Activated naive CD4-positive, alpha-beta T cell (primary cell): ENCODE data around the gene FBXO28.
"Not testable (repeated sequence)": the region's sequence is repeated elsewhere in the genome, so short reads cannot be mapped to it uniquely, and the experiment has no call there.

Experiments used
- DNase-seq, 4 experiments: peaks; one replicate each; lab custom pipeline; 2025; lab: John Stamatoyannopoulos, UW

Gene FBXO28

GRCh38 chr1:224188286-224188685, 74.4 kb downstream of the FBXO28 start:
- no peak for DNase-seq

DNA sequence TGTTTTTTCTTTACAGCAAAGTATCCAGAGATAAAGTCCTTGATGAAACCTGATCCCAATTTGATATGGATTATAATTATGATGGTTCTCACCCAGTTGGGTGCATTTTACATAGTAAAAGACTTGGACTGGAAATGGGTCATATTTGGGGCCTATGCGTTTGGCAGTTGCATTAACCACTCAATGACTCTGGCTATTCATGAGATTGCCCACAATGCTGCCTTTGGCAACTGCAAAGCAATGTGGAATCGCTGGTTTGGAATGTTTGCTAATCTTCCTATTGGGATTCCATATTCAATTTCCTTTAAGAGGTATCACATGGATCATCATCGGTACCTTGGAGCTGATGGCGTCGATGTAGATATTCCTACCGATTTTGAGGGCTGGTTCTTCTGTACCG, 75.7 kb downstream of the FBXO28 start:
- no peak for DNase-seq

- no peak for DNase-seq
These were observed 78.3 kb downstream of the FBXO28 start for GRCh38 chr1:224192082-224192788.

DNA sequence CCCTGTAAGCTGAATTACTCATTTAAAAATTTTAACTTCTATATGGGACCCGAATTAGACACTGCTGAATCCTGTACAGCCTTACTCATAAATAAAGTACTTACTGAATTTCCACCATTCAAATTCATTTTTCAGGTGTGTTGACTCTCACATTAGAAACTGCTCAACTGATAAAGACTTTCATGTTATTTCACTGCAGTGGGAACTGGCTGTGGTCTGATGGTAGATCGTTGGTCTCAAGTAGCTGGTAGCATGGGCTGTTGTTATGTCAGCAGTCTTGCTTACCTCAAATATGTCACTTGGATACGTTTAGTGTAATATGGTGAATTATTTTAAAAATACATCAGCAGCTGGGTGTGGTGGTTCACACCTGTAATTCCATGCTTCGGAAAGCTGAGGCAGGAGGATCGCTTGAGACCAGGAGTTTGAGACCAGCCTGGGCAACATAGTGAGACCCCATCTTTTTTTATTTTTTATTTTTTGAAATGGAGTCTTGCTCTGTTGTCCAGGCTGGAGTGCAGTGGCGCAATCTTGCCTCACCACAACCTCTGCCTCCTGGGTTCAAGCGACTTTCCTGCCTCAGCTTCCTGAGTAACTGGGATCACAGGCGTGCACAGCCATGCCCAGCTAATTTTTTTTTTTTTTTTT, 79.5 kb downstream of the FBXO28 start:
- no peak for DNase-seq

- no peak for DNase-seq
These were observed 83.1 kb downstream of the FBXO28 start for GRCh38 chr1:224196813-224197600.

DNA sequence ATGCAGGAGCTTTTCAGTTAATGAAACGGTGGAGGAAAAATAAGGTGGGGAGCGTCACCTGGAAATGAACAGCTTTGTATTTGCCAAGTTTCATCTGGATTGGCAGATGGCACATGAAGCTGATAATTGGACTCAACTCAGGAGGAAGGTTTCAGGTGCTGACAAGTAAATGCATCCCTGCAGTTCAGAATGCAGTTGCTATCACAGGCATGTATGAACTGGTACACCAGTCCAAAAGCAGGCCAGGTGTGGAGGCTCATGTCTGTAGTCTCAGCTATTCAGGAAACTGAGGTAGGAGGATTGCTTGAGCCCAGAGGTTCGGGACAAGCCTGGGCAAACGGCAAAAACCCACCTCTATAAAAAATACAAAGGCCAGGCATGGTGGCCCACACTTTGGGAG, 84.7 kb downstream of the FBXO28 start:
- DNase-seq: no peak

DNA sequence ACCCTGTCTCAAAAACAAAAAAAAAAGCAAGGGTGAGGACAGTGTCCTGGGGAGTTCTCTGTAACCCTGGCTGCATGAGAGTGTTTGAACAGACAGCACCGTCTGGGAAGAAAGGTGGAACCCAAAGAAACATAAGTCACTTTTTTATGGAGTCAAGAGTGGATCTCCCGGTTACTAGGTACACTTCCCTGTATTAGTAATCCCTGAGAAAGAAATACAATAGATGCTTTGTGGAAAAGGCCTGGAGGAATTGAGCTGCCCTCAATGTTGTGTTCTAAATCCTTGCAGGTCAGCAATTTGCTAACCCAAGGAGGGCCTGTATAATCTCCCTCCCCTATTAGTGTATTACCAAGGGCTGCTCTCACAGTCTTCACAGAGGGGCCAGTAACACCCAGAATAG, 85.8 kb downstream of the FBXO28 start:
- no peak for DNase-seq

- no peak for DNase-seq
These were observed 87.5 kb downstream of the FBXO28 start for GRCh38 chr1:224201383-224201782.

DNA sequence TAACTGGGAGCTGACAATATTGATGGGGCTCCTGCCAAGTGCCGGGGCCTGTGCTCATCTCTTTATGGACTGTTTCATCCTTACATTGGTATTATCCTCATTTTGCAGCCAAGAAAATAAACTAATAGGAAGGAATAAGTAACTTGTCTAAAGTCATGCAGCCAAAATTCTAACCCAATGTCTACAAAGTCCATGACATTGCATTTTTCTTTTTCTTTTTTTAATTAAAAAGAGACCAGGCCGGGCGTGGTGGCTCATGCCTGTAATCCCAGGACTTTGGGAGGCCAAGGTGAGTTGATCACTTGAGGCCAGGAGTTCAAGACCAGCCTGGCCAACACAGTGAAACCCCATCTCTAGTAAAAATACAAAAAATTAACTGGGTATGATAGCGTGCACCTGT, 87.9 kb downstream of the FBXO28 start:
- DNase-seq: no peak

GRCh38 chr1:224203243-224204016, 89.5 kb downstream of the FBXO28 start:
- DNase-seq: no peak

DNA sequence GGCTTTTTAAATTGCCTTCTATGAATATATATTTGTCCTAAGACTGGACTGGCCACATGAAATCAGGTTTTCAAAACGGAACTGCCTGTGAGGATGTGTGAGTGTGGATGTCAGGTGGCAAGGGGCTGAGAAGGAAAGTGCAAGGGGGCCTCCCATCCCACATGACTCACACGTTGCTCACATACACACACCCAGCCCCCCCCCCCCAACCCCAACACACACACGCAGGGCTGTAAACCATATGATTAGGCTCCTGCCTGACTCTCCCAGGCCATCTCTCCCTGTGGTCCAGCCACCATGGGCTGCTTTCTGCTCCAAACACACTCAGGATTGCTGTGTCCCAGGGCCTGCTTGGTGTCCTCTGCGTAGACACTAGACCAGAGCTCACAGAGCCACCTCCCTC, 91.5 kb downstream of the FBXO28 start:
- no peak for DNase-seq

DNA sequence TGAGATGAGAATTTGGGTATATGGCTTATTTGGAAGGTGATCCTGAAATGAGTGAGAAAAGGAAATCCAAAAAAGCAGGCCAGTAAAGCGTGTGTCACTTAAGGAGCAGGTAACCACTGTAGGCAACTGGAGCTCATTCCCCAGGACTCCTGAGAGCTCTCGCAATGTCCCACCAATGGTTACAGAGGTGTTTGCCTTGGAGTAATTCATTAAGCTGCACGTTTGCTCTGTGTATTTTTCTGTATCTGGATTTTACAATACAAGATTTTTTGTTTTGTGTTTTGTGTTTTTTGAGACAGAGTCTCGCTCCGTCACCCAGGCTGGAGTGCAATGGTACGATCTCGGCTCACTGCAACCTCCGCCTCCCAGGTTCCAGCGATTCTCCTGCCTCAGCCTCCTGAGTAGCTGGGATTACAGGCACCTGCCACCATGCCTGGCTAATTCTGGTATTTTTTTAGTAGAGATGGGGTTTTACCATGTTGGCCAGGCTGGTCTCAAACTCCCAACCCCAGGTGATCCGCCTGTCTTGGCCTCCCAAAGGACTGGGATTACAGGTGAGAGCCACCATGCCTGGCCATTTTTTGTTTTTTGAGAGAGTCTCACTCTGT, 92.1 kb downstream of the FBXO28 start:
- not testable (repeated sequence) for DNase-seq

- DNase-seq: no peak
These were observed 97.5 kb downstream of the FBXO28 start for GRCh38 chr1:224211206-224211962.
